ENCODE measurements around the gene SEPTIN10. TPM values are rescaled to one million over a fixed set of nuclear protein-coding genes. Genes with fewer than 3 reads are reported as not detected.
A peak's percentile ranks its signal among the peaks of the same experiment; 100 is the strongest.
"Not testable (repeated sequence)": the region's sequence is repeated elsewhere in the genome, so short reads cannot be mapped to it uniquely, and the experiment has no call there.

SEPTIN10 gene
- total RNA-seq, 2 experiments from 2014 or later, result 2.3 to 2.7 TPM

GRCh38 chr2:109645412-109646184, 31.8 kb upstream of the SEPTIN10 start:
- H3K4me1 Mint-ChIP-seq (ENCODE audit: low read depth), result no peaks in the 10 kb centered on the region
- CTCF ChIA-PET, result interaction anchor here (0.9 to 1.1 kb wide), 2 partner anchors 17 to 99 kb away, joined by 3 read pairs; no protein-coding TSS in a partner anchor
- H3K27ac Mint-ChIP-seq, result no peak overlapping the region
- no peaks in the 10 kb centered on the region for H3K36me3 Mint-ChIP-seq (ENCODE audit: low read depth)
- no peak overlapping the region for H3K4me3 Mint-ChIP-seq
- intact Hi-C loops (cut with micrococcal nuclease), result no loop called here
- H3K9me3 Mint-ChIP-seq, result no peaks in the 10 kb centered on the region
- no peak for DNase-seq
- peaks cover 9% of the 10 kb centered on the region for H3K27me3 Mint-ChIP-seq (ENCODE audit: low read depth)

GRCh38 chr2:109644571-109645275, 31.0 kb upstream of the SEPTIN10 start:
- CTCF ChIA-PET, result interaction anchor here (0.6 to 1.1 kb wide), 3 partner anchors 18 to 590 kb away, joined by 3 to 7 read pairs (median 3); no protein-coding TSS in a partner anchor
- no peak for DNase-seq
- H3K27me3 Mint-ChIP-seq (ENCODE audit: low read depth), result peaks cover 9% of the 10 kb centered on the region
- no peak overlapping the region for H3K4me3 Mint-ChIP-seq
- no peaks in the 10 kb centered on the region for H3K36me3 Mint-ChIP-seq (ENCODE audit: low read depth)
- intact Hi-C loops (cut with micrococcal nuclease), result no loop called here
- no peaks in the 10 kb centered on the region for H3K4me1 Mint-ChIP-seq (ENCODE audit: low read depth)
- H3K9me3 Mint-ChIP-seq, result no peaks in the 10 kb centered on the region
- no peak overlapping the region for H3K27ac Mint-ChIP-seq

DNA sequence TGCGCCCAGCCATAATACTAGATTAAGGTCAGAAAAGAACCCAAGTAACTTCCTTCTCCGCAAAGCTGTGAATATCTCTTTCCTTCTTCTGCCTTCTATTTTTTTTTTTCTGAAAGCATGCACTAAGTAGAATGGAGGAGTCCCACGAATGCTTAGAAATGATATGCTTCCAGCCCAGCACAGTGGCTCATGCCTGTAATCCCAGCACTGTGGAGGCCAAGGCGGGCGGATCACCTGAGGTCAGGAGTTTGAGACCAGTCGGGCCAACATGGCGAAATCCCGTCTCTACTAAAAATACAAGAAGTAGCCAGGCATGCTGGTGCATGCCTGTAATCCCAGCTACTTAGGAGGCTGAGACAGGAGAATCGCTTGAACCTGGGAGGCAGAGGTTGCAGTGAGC, 26.2 kb upstream of the SEPTIN10 start:
- H3K9me3 Mint-ChIP-seq; CTCF ChIA-PET; H3K36me3 Mint-ChIP-seq (ENCODE audit: low read depth); H3K4me1 Mint-ChIP-seq (ENCODE audit: low read depth); intact Hi-C loops (cut with micrococcal nuclease); H3K27ac Mint-ChIP-seq; H3K4me3 Mint-ChIP-seq; DNase-seq; H3K27me3 Mint-ChIP-seq (ENCODE audit: low read depth): not testable (repeated sequence)

DNA sequence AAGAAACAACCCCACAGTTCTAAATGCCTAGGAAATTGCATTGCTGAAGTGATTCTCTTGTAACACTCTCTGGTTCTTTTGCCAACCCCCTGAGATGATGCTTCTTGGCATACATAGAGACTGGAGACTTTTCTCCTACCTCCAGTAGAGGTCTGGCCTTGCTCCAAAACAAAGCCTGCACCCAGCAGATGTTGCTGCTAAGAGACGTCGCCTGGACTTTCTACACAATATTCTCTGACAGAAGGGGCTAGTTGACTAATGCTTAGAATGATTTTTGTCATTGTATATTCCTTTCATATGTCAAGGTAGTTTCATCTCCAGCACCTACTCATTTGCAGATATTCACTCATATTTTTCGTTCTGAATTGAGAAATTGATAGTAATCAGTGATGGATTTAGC, 25.0 kb upstream of the SEPTIN10 start:
- peaks cover 10% of the 10 kb centered on the region for H3K4me1 Mint-ChIP-seq (ENCODE audit: low read depth)
- no peak for DNase-seq
- CTCF ChIA-PET, result no interaction called here
- no peak overlapping the region for H3K4me3 Mint-ChIP-seq
- no peaks in the 10 kb centered on the region for H3K27me3 Mint-ChIP-seq (ENCODE audit: low read depth)
- no peaks in the 10 kb centered on the region for H3K36me3 Mint-ChIP-seq (ENCODE audit: low read depth)
- no peaks in the 10 kb centered on the region for H3K9me3 Mint-ChIP-seq
- intact Hi-C loops (cut with micrococcal nuclease), result no loop called here
- H3K27ac Mint-ChIP-seq, result no peak overlapping the region

- H3K4me1 Mint-ChIP-seq (ENCODE audit: low read depth), result peaks cover 11% of the 10 kb centered on the region
- H3K9me3 Mint-ChIP-seq, result no peaks in the 10 kb centered on the region
- peak; percentile 9 for DNase-seq
- no peaks in the 10 kb centered on the region for H3K27me3 Mint-ChIP-seq (ENCODE audit: low read depth)
- intact Hi-C loops (cut with micrococcal nuclease), result no loop called here
- H3K36me3 Mint-ChIP-seq (ENCODE audit: low read depth), result no peaks in the 10 kb centered on the region
- H3K27ac Mint-ChIP-seq, result peak overlapping the region; percentile 76
- no peak overlapping the region for H3K4me3 Mint-ChIP-seq
- CTCF ChIA-PET, result interaction anchor here (0.6 kb wide), 1 partner anchor 79 kb away, joined by 3 read pairs; no protein-coding TSS in a partner anchor
Measured at GRCh38 chr2:109637749-109638570, 24.2 kb upstream of the SEPTIN10 start.

DNA sequence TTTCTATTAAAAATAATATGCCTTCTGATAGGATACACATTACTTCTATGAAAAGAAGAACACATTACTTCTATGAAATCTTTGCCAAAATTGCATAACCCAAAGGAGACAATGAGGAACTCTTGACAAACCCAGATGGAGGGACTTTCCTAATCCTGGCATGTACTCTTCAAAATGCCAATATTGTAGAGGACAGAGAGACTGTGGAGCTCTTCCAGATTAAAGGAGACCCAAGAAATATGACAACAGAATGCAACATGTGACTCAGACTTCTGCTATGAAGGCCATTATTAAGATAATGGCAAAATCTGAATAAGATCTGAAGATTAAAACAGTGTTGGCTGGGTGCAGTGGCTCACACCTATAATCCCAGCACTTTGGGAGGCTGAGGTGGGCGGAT, 22.6 kb upstream of the SEPTIN10 start:
- peaks cover 11% of the 10 kb centered on the region for H3K4me1 Mint-ChIP-seq (ENCODE audit: low read depth)
- CTCF ChIA-PET, result no interaction called here
- intact Hi-C loops (cut with micrococcal nuclease), result no loop called here
- H3K27me3 Mint-ChIP-seq (ENCODE audit: low read depth), result no peaks in the 10 kb centered on the region
- no peak overlapping the region for H3K4me3 Mint-ChIP-seq
- H3K9me3 Mint-ChIP-seq, result no peaks in the 10 kb centered on the region
- no peaks in the 10 kb centered on the region for H3K36me3 Mint-ChIP-seq (ENCODE audit: low read depth)
- DNase-seq, result no peak
- H3K27ac Mint-ChIP-seq, result no peak overlapping the region

- Mint-ChIP-seq H3K27me3 (ENCODE audit: low read depth) (no peaks in the 10 kb centered on the region), H3K36me3 (ENCODE audit: low read depth) (no peaks in the 10 kb centered on the region), H3K9me3 (no peaks in the 10 kb centered on the region), H3K4me1 (ENCODE audit: low read depth) (peaks cover 11% of the 10 kb centered on the region), H3K4me3 (no peak overlapping the region), H3K27ac (no peak overlapping the region)
- CTCF ChIA-PET, result no interaction called here
- DNase-seq, result no peak
- intact Hi-C loops (cut with micrococcal nuclease), result no loop called here
Measured at GRCh38 chr2:109635426-109636304, 21.9 kb upstream of the SEPTIN10 start.

DNA sequence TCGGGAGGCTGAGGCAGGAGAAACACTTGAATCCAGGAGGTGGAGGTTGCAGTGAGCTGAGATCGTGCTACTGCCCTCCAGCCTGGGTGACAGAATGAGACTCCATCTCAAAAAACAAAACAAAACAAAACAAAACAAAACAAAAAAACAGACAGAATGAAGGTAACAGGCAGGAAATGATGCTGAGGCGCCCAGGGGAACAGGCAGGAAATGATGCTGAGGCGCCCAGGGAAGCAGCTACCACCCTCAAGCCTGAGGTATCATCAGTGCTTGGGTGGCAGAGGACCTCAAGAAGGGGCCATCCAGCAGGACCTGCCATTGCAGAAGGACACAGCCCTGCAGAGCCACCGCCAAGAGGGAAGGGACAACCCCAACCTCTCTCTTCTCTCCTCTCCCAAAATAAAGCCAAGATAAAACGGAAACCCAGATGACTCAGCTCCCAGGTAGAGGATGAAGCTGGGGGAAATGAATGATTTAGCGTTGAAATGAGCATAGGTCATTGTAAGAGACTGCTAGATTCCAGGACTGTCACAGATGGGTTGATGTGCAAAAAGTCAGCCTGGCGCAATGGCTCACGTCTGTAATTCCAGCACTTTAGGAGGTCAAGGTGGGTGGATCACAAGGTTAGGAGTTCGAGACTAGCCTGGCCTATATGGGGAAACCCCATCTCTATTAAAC, 19.7 kb upstream of the SEPTIN10 start:
- Mint-ChIP-seq H3K4me1 (ENCODE audit: low read depth) (peaks cover 9% of the 10 kb centered on the region), H3K27me3 (ENCODE audit: low read depth) (no peaks in the 10 kb centered on the region), H3K4me3 (no peak overlapping the region), H3K36me3 (ENCODE audit: low read depth) (no peaks in the 10 kb centered on the region), H3K27ac (no peak overlapping the region), H3K9me3 (no peaks in the 10 kb centered on the region)
- intact Hi-C loops (cut with micrococcal nuclease), result no loop called here
- no peak for DNase-seq
- CTCF ChIA-PET, result interaction anchor here (0.6 kb wide), 1 partner anchor 70 kb away, joined by 3 read pairs; no protein-coding TSS in a partner anchor

- Mint-ChIP-seq H3K4me3 (no peak overlapping the region), H3K36me3 (ENCODE audit: low read depth) (no peaks in the 10 kb centered on the region), H3K27me3 (ENCODE audit: low read depth) (peaks cover 3% of the 10 kb centered on the region), H3K27ac (no peak overlapping the region), H3K9me3 (no peaks in the 10 kb centered on the region), H3K4me1 (ENCODE audit: low read depth) (peaks cover 1% of the 10 kb centered on the region)
- intact Hi-C loops (cut with micrococcal nuclease), result no loop called here
- CTCF ChIA-PET, result no interaction called here
- no peak for DNase-seq
Measured at GRCh38 chr2:109632158-109632789, 18.5 kb upstream of the SEPTIN10 start.

- intact Hi-C loops (cut with micrococcal nuclease), result no loop called here
- Mint-ChIP-seq H3K27ac (no peak overlapping the region), H3K9me3 (no peaks in the 10 kb centered on the region), H3K36me3 (ENCODE audit: low read depth) (no peaks in the 10 kb centered on the region), H3K27me3 (ENCODE audit: low read depth) (peaks cover 4% of the 10 kb centered on the region), H3K4me1 (ENCODE audit: low read depth) (peaks cover 1% of the 10 kb centered on the region), H3K4me3 (no peak overlapping the region)
- no peak for DNase-seq
- CTCF ChIA-PET, result no interaction called here
Measured at GRCh38 chr2:109631741-109632140, 18.0 kb upstream of the SEPTIN10 start.

All from activated naive CD4-positive, alpha-beta T cell treated with anti-CD3 and anti-CD28 coated beads for 36 hours (primary cell).